D721Med (cell line): ENCODE results near the gene RAB4B.
"Not testable (repeated sequence)": the region's sequence is repeated elsewhere in the genome, so short reads cannot be mapped to it uniquely, and the experiment has no call there.

Source experiments
- DNase-seq: peaks from one replicate; pipeline ENCODE4 v3.0.0; 2011; ENCODE audit warnings: low spot score; ENCODE audit not compliant: insufficient read length
- FAIRE-seq: peaks from 2 replicates; lab custom pipeline; 2011; peaks lifted over from hg19 to GRCh38; lab: Jason Lieb, UNC
- TF ChIP-seq, protein P1 (sequence below): IDR thresholded peaks from 2 replicates; pipeline ENCODE4 v1.5.1; 2012; ENCODE audit warnings: mild to moderate bottlenecking, control low read depth; ENCODE audit not compliant: insufficient read depth; ENCODE audit errors: missing control alignments

RAB4B gene

DNA sequence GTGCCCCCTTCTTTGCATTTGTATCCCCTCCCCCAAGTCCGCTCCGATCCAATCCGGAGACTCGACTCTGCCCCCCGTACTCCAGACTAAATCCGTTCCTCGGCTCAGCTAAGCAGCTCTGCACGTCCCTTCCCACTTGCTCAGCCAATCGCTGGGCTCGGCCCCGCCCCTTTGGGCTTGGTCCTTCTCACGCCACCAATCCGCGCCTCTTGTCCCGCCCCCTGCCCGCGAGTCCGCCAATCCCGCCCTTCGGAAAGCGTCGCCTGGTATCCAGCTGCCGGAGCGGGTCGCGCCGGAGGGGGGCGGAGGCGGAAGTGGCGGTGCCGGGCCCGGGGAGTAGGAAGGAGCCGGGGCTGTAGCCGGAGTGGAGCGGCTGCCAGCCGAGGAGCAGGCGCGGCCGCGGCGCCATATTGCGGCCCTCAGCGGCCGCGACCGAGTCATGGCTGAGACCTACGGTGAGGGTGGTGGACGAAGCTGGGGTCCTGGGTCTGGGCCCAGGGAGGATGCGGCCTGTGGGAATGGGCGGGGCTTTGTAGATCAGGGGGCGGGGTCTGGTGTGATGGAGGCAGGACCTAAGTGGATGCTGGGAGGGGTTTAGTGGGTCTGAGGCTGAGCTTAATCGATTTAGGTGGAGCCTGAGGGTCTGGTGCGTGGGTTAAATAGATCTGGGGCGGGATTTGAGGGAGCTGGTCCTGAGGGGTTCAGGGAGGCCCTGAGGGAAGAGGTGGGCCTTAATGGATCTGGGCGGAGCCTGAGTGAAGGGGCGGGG is at the start of gene RAB4B:
TSS of gene RAB4B (plus strand) at position 311 of the 769 bp plus-strand sequence. CDS start at position 440, 129 bp downstream.
- no peak for FAIRE-seq
- DNase-seq = peak; percentile 76
- TF ChIP-seq, protein P1, sequence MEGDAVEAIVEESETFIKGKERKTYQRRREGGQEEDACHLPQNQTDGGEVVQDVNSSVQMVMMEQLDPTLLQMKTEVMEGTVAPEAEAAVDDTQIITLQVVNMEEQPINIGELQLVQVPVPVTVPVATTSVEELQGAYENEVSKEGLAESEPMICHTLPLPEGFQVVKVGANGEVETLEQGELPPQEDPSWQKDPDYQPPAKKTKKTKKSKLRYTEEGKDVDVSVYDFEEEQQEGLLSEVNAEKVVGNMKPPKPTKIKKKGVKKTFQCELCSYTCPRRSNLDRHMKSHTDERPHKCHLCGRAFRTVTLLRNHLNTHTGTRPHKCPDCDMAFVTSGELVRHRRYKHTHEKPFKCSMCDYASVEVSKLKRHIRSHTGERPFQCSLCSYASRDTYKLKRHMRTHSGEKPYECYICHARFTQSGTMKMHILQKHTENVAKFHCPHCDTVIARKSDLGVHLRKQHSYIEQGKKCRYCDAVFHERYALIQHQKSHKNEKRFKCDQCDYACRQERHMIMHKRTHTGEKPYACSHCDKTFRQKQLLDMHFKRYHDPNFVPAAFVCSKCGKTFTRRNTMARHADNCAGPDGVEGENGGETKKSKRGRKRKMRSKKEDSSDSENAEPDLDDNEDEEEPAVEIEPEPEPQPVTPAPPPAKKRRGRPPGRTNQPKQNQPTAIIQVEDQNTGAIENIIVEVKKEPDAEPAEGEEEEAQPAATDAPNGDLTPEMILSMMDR = no peak

- FAIRE-seq, DNase-seq: not testable (repeated sequence)
These were observed 48.0 kb upstream of the RAB4B start for GRCh38 chr19:40730065-40730464.

GRCh38 chr19:40732304-40732703 is 45.7 kb upstream of the RAB4B start:
- DNase-seq, FAIRE-seq: not testable (repeated sequence)

- TF ChIP-seq, protein P1 = no peak
- DNase-seq = no peak
- no peak for FAIRE-seq
These were observed 44.9 kb upstream of the RAB4B start for GRCh38 chr19:40733149-40733548.

- no peak for FAIRE-seq
- no peak for DNase-seq
- TF ChIP-seq, protein P1 = no peak
These were observed 42.9 kb upstream of the RAB4B start for GRCh38 chr19:40735013-40735771.

DNA sequence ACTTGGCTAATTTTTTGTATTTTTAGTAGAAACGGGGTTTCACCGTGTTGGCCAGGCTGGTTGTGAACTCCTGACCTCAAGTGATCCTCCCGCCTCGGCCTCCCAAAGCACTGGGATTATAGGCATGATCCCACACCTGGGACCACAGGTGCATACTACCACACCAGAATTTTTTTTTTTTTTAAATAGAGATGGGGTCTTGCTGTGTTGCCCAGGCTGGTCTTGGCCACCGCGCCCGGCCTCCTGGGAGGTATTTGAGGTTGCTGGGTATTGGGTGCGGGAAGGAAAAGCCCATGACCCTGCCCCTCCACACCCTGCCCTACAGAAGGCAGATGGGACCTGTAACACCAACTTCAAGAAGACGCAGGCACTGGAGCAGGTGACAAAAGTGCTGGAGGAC is 41.4 kb upstream of the RAB4B start:
- TF ChIP-seq, protein P1 = no peak
- no peak for FAIRE-seq
- no peak for DNase-seq

GRCh38 chr19:40737102-40737644 is 40.9 kb upstream of the RAB4B start:
- TF ChIP-seq, protein P1 = no peak
- FAIRE-seq (no peak), DNase-seq (no peak)
